HG02884 (cell line): ENCODE measurements around the gene SSX5.
"Not testable (repeated sequence)": the region's sequence is repeated elsewhere in the genome, so short reads cannot be mapped to it uniquely, and the experiment has no call there.

Experiments
- ATAC-seq: cut with Tn5 transposase; IDR thresholded peaks from one replicate; pipeline ENCODE4 v1.9.1; 2021; ENCODE audit warnings: mild to moderate bottlenecking, moderate library complexity; ENCODE audit not compliant: unreplicated experiment

The SSX5 gene

GRCh38 chrX:48196745-48197201 is at the start of gene SSX5:
Gene SSX5, minus strand, starts transcription at chrX:48196795. Its CDS starts 1,437 bp downstream, at chrX:48195358.
- no peak for ATAC-seq

- not testable (repeated sequence) for ATAC-seq
Observed at GRCh38 chrX:48224196-48224595, 27.6 kb upstream of the SSX5 start.

- ATAC-seq, result not testable (repeated sequence)
Observed at GRCh38 chrX:48214341-48214740, 17.7 kb upstream of the SSX5 start.

- not testable (repeated sequence) for ATAC-seq
Observed at GRCh38 chrX:48190024-48190423, 6.6 kb downstream of the SSX5 start.

- ATAC-seq, result not testable (repeated sequence)
Observed at GRCh38 chrX:48181882-48182281, 14.7 kb downstream of the SSX5 start.

- no peak for ATAC-seq
Observed at GRCh38 chrX:48180811-48181210, 15.8 kb downstream of the SSX5 start.

GRCh38 chrX:48179691-48180090 is 16.9 kb downstream of the SSX5 start:
- ATAC-seq, result no peak

- ATAC-seq, result not testable (repeated sequence)
Observed at GRCh38 chrX:48166322-48166721, 30.3 kb downstream of the SSX5 start.

GRCh38 chrX:48165241-48165640 is 31.4 kb downstream of the SSX5 start:
- no peak for ATAC-seq

- no peak for ATAC-seq
Observed at GRCh38 chrX:48156014-48156413, 40.6 kb downstream of the SSX5 start.

- ATAC-seq, result no peak
Observed at GRCh38 chrX:48154796-48155195, 41.8 kb downstream of the SSX5 start.

- no peak for ATAC-seq
Observed at GRCh38 chrX:48153769-48154168, 42.8 kb downstream of the SSX5 start.

- not testable (repeated sequence) for ATAC-seq
Observed at GRCh38 chrX:48142697-48143096, 53.9 kb downstream of the SSX5 start.

- not testable (repeated sequence) for ATAC-seq
Observed at GRCh38 chrX:48141810-48142508, 54.6 kb downstream of the SSX5 start.

- ATAC-seq, result not testable (repeated sequence)
Observed at GRCh38 chrX:48139076-48139475, 57.5 kb downstream of the SSX5 start.
